ENCODE results near the gene SLC9A6.

DNA sequence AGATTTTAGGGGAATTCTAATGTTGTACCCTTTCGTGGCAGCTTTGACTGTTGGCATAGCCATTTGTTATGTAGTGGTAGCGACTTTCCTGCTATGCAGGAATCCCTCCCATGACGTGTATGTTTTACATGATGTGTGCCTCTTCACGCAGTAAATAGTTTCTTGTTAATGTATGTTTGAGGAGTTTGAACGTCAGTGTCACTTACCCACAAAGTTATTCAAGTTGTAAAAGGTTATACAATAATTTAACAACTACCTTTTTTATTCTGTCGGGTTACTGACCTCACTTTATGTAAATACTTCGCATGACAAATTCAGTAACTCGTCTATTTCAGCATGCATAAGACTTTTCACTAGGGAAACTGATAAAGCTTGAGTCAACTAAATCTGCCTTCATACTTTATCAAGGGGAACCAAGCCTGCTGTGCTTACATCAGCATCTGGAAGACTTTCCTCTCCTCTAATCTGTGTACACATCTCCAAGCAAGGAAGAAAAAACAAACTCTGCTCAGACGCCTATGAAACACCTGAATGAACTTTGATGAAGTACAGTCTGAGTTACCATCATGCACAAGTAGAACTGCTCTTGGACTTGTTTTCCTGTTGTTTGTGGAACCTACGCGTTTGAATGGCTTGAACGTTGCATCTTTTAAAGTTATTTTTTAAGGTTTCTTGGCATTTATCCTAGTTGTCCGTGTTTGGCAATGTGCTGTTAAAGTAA lies 61.2 kb downstream of the SLC9A6 start:
- TF ChIP-seq, protein P1, sequence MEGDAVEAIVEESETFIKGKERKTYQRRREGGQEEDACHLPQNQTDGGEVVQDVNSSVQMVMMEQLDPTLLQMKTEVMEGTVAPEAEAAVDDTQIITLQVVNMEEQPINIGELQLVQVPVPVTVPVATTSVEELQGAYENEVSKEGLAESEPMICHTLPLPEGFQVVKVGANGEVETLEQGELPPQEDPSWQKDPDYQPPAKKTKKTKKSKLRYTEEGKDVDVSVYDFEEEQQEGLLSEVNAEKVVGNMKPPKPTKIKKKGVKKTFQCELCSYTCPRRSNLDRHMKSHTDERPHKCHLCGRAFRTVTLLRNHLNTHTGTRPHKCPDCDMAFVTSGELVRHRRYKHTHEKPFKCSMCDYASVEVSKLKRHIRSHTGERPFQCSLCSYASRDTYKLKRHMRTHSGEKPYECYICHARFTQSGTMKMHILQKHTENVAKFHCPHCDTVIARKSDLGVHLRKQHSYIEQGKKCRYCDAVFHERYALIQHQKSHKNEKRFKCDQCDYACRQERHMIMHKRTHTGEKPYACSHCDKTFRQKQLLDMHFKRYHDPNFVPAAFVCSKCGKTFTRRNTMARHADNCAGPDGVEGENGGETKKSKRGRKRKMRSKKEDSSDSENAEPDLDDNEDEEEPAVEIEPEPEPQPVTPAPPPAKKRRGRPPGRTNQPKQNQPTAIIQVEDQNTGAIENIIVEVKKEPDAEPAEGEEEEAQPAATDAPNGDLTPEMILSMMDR (IDR thresholded peaks at IDR 0.05; ENCODE audit: control extremely low read depth in 1 of 3, insufficient read depth in 1 of 3, low read depth in 1 of 3, low read length in 3 of 3), result no peak
- no peak for TF ChIP-seq JUN (IDR thresholded peaks at IDR 0.05; ENCODE audit: low read depth, low read length)
- no peak for TF ChIP-seq POLR2A (IDR thresholded peaks at IDR 0.05; ENCODE audit: control extremely low read depth in 1 of 2, low read depth in 2 of 2, low read length in 2 of 2)
- no peak for TF ChIP-seq RBBP5 (IDR thresholded peaks at IDR 0.05; ENCODE audit: borderline replicate concordance, low read depth, low read length)
- TF ChIP-seq BCL11A (IDR thresholded peaks at IDR 0.05; ENCODE audit: low read depth in 2 of 2, low read length in 2 of 2), result no peak
- TF ChIP-seq, protein P2, sequence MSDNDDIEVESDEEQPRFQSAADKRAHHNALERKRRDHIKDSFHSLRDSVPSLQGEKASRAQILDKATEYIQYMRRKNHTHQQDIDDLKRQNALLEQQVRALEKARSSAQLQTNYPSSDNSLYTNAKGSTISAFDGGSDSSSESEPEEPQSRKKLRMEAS (IDR thresholded peaks at IDR 0.05), result no peak
